OCI-LY3 (cell line): ENCODE measurements around the gene CCSER1.

Experiments used
- EZH2phosphoT487 ChIP-seq: fragments of 200-600 bp; shearing (Covaris generic); IDR thresholded peaks from 2 replicates; pipeline ENCODE4 v1.6.1; 2018; ENCODE audit warnings: antibody characterized with exemption, mixed run types, low read depth
- TF ChIP-seq, protein P1 (sequence below): fragments of 200-600, 300-600 bp; sonication (generic); IDR thresholded peaks from 2 replicates; pipeline ENCODE4 v1.5.1; 2014; ENCODE audit warnings: antibody characterized with exemption, low read length, low read depth

DNA sequence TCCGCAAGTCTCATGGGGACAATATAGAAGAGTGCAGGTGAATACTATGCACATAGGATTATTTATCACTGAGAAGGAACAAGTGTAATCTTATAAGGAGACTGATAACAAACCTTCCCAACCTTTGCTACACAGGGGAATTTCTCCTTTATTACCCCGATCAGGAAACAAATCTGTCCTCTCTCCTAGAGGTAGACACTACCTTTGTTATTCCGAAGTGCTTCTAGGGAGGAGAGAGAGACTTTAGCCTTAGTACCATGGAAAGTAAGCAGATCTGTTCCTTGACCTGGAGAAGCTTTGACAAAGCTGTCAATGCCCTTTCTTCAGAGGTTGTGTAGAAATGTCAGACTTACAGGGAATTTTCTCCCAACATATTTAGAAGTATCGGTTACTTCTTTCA is 475.5 kb downstream of the CCSER1 start:
- TF ChIP-seq, protein P1, sequence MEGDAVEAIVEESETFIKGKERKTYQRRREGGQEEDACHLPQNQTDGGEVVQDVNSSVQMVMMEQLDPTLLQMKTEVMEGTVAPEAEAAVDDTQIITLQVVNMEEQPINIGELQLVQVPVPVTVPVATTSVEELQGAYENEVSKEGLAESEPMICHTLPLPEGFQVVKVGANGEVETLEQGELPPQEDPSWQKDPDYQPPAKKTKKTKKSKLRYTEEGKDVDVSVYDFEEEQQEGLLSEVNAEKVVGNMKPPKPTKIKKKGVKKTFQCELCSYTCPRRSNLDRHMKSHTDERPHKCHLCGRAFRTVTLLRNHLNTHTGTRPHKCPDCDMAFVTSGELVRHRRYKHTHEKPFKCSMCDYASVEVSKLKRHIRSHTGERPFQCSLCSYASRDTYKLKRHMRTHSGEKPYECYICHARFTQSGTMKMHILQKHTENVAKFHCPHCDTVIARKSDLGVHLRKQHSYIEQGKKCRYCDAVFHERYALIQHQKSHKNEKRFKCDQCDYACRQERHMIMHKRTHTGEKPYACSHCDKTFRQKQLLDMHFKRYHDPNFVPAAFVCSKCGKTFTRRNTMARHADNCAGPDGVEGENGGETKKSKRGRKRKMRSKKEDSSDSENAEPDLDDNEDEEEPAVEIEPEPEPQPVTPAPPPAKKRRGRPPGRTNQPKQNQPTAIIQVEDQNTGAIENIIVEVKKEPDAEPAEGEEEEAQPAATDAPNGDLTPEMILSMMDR = no peak
- no peak for TF ChIP-seq EZH2phosphoT487
